ENCODE measurements around the gene NRDE2.
A peak's percentile ranks its signal among the peaks of the same experiment; 100 is the strongest.

The NRDE2 gene

DNA sequence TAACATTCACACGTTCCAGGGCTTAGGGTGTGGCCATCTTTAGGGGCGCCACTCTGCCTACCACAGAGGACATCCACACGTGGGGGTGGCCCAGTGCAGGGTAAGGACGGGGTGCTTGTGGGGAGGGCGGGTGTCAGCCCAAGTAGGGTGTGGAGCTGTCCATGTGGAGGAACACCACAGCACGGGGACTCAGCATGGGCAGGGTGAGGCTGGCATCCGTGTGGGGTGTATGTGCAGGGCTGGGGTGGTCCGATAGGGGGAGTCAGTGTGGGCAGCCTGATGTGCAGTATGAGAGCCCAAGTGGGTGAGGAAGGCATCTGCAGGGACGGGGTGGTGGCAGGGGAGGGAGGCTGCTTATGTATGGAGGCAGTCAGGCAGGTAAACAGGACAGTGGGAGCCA, 57.7 kb downstream of the NRDE2 start:
- DNase-seq (ENCODE audit: low read depth): no peak
- no peak overlapping the region for H3K4me3 ChIP-seq (replicated peaks; ENCODE audit: low read depth, low read length)
- no peak for TF ChIP-seq CTCF (IDR thresholded peaks at IDR 0.05; ENCODE audit: low read length, missing control alignments)

DNA sequence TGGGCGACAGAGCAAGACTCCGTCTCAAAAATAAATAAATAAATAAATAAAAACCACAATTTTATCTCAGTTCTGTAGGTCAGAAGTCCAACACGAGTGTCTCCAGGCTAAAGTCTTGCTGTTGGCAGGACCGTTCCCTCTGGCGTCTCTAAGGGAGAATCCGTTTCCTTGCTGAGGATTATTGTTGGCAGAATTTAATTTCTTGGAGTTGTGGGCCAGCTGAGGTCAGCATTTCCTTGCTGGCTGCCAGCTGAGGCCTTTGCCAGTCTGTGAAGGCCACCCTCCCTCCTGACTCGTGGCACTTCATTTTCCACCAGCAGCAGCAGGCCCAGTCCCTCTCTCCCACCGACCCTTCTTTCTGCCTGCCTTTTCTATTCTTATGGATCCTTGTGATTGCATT, 58.2 kb downstream of the NRDE2 start:
- DNase-seq (ENCODE audit: low read depth): no peak
- no peak for TF ChIP-seq CTCF (IDR thresholded peaks at IDR 0.05; ENCODE audit: low read length, missing control alignments)
- no peak overlapping the region for H3K4me3 ChIP-seq (replicated peaks; ENCODE audit: low read depth, low read length)

GRCh38 chr14:90272523-90272922, 59.2 kb downstream of the NRDE2 start:
- TF ChIP-seq CTCF (IDR thresholded peaks at IDR 0.05; ENCODE audit: low read length, missing control alignments): no peak
- H3K4me3 ChIP-seq (replicated peaks; ENCODE audit: low read depth, low read length): no peak overlapping the region
- peak; percentile 33 for DNase-seq (ENCODE audit: low read depth)

- no peak for TF ChIP-seq CTCF (IDR thresholded peaks at IDR 0.05; ENCODE audit: low read length, missing control alignments)
- DNase-seq (ENCODE audit: low read depth): no peak
- no peak overlapping the region for H3K4me3 ChIP-seq (replicated peaks; ENCODE audit: low read depth, low read length)
Observed at GRCh38 chr14:90268420-90268819, 63.3 kb downstream of the NRDE2 start.

DNA sequence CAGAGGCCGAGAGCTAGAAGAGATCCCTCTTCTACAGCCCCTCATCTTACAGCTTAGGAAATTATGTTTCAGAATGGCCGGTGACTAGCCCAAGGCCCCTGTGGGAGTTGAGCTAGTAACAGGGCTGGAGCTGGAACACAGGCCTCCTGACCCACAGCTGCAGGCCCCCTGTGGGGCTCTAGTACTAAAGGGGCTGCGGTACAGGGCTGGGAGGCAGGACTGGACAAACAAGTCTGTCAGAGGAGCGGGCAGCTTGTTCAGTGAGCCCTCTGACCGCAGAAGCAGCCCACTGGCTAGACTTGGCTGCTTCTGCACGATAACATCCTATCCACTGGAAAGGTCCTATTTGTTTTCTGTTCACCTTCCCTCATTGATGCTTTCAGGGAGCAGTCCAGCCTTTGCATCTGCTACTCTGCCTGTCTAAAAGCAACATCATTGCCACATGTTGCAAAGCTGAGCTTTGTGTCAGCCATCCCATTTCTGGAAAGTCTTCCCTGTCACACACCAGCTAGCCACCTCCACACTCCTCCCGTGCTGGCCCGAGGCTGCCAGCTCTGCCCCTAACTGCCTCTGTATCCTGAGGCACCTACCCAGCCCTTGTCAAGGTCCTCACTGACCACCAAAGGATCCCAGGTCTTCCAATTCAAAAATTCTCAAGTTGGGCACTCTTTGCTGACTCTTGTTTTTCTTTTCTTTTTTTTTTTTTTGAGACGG, 65.1 kb downstream of the NRDE2 start:
- no peak for DNase-seq (ENCODE audit: low read depth)
- no peak for TF ChIP-seq CTCF (IDR thresholded peaks at IDR 0.05; ENCODE audit: low read length, missing control alignments)
- H3K4me3 ChIP-seq (replicated peaks; ENCODE audit: low read depth, low read length): no peak overlapping the region

GRCh38 chr14:90263748-90264449, 67.8 kb downstream of the NRDE2 start:
- no peak for TF ChIP-seq CTCF (IDR thresholded peaks at IDR 0.05; ENCODE audit: low read length, missing control alignments)
- DNase-seq (ENCODE audit: low read depth): no peak

More at GRCh38 chr14:90263748-90264449, 67.8 kb downstream of the NRDE2 start:
- H3K4me3 ChIP-seq (replicated peaks; ENCODE audit: low read depth, low read length): no peak overlapping the region
